Endothelial cell of umbilical vein (primary cell): Measurements from ENCODE around the gene CBLC. TPM values are rescaled to one million over a fixed set of nuclear protein-coding genes. Genes with fewer than 3 reads are reported as not detected.

Experiments used
- BruUV-seq: library from RNA; stranded (reverse); fragments of 400-500 nt; replicated peaks from 2 replicates; lab custom pipeline; 2021; lab: Mats Ljungman, UMichigan
- CTCF ChIA-PET: fragments of 300-600, 350-600 bp; sonication (Branson Sonifier 250); formaldehyde crosslinking; loops from one replicate; lab custom pipeline; 2021; ENCODE audit warnings: antibody characterized with exemption, inconsistent platforms; lab: Charles Lee
- POLR2A ChIA-PET: fragments of 300-600, 350-600 bp; sonication (Branson Sonifier 250); formaldehyde crosslinking; loops from one replicate; lab custom pipeline; 2021; ENCODE audit warnings: antibody characterized with exemption, inconsistent platforms; lab: Charles Lee
- DNase-seq: peaks from one replicate; pipeline ENCODE4 v3.0.0-alpha.2; 2011; ENCODE audit warnings: low read depth, low spot score
- FAIRE-seq: peaks from 2 replicates; lab custom pipeline; 2011; peaks lifted over from hg19 to GRCh38; lab: Jason Lieb, UNC
- H2AFZ ChIP-seq: 2 replicates; pipeline ENCODE4 v1.6.0; 2012; ENCODE audit warnings: low read depth, low read length, control low read depth, inconsistent platforms
- H3K27ac ChIP-seq: 2 replicates; pipeline ENCODE4 v1.5.1; 2011; ENCODE audit warnings: low read depth, mild to moderate bottlenecking, control low read depth, low read length, moderate library complexity; ENCODE audit not compliant: insufficient read depth
- H3K27me3 ChIP-seq, 2 experiments: 2 replicates each; pipeline versions ENCODE4 v1.6.0 to v1.6.1; 2011; ENCODE audit warnings: low read length in 2 of 2, mixed read lengths in 1 of 2; ENCODE audit not compliant: control insufficient read depth in 2 of 2, insufficient read depth in 2 of 2
- H3K36me3 ChIP-seq, 2 experiments: 2 replicates in 1 of 2; 3 replicates in 1 of 2; pipeline ENCODE4 v1.5.1; 2011; ENCODE audit warnings: low read length in 2 of 2, mild to moderate bottlenecking in 1 of 2, moderate library complexity in 1 of 2; ENCODE audit not compliant: control insufficient read depth in 2 of 2, insufficient read depth in 2 of 2; ENCODE audit errors: extremely low read depth in 1 of 2
- H3K4me1 ChIP-seq: 3 replicates; pipeline ENCODE4 v1.5.1; 2011; ENCODE audit warnings: mild to moderate bottlenecking, low read length; ENCODE audit not compliant: control insufficient read depth, insufficient read depth; ENCODE audit errors: extremely low read depth
- H3K4me2 ChIP-seq: 2 replicates; pipeline ENCODE4 v1.6.1; 2011; ENCODE audit warnings: low read length, control low read depth, mixed read lengths; ENCODE audit not compliant: insufficient read depth
- H3K4me3 ChIP-seq, 3 experiments: fragments of 200-600 bp in 1 of 3; sonication (generic), shearing (Covaris generic) in 1 of 3; replicated peaks in 1 of 3; 2 replicates each; pipeline ENCODE4 v1.5.1; 2011 to 2016; ENCODE audit warnings: control low read depth in 3 of 3, low read length in 3 of 3, mild to moderate bottlenecking in 2 of 3, inconsistent platforms in 1 of 3, low read depth in 1 of 3, moderate library complexity in 1 of 3; ENCODE audit not compliant: insufficient read depth in 1 of 3
- H3K79me2 ChIP-seq: 2 replicates; pipeline ENCODE4 v1.6.0; 2012; ENCODE audit warnings: low read length, inconsistent platforms; ENCODE audit not compliant: control insufficient read depth, insufficient read depth
- H3K9ac ChIP-seq: replicated peaks from 2 replicates; pipeline ENCODE3; 2011; ENCODE audit warnings: low read length, control low read depth; ENCODE audit not compliant: insufficient read depth; ENCODE audit errors: extremely low read depth
- H3K9me1 ChIP-seq: replicated peaks from 3 replicates; pipeline ENCODE4 v1.6.0; 2011; ENCODE audit warnings: mild to moderate bottlenecking, low read length; ENCODE audit not compliant: control insufficient read depth, insufficient read depth; ENCODE audit errors: extremely low read depth
- H3K9me3 ChIP-seq: replicated peaks from 2 replicates; pipeline ENCODE4 v1.5.1; 2012; ENCODE audit warnings: low read length, inconsistent platforms; ENCODE audit not compliant: control insufficient read depth, insufficient read depth
- H4K20me1 ChIP-seq: replicated peaks from 2 replicates; pipeline ENCODE3; 2011; ENCODE audit warnings: mild to moderate bottlenecking, low read length; ENCODE audit not compliant: control insufficient read depth, insufficient read depth; ENCODE audit errors: extremely low read depth
- GATA2 ChIP-seq: IDR thresholded peaks from 2 replicates; pipeline ENCODE4 v1.7.0; 2011; ENCODE audit warnings: low read depth, mild to moderate bottlenecking, moderate library complexity, mixed read lengths, low read length; ENCODE audit not compliant: insufficient read length, insufficient read depth
- dilution Hi-C: fragments of 300-500 bp; cut with MboI; formaldehyde crosslinking; loops from one replicate; pipeline ENCODE4 v1.15.0; 2019; ENCODE audit warnings: low sequenced_read_pairs; ENCODE audit not compliant: extremely low pct_ligation_motif_present
- intact Hi-C: fragments of 100-400 bp; cut with micrococcal nuclease; formaldehyde crosslinking; loops from one replicate; pipeline ENCODE4 v1.10.0; 2022
- polyA plus RNA-seq, 4 experiments: library from polyadenylated mRNA; depleted of rRNA in 3 of 4; stranded (reverse) in 3 of 4; unstranded in 1 of 4; fragments of >200 nt; gene quantifications; 2 replicates each; pipeline versions ENCODE4 v1.2.1 to v1.2.3, GENCODE V29; 2011 to 2012; ENCODE audit warnings: missing spikeins in 1 of 4
- total RNA-seq: library from RNA; stranded (reverse); gene quantifications from 2 replicates; pipeline ENCODE4 v1.2.3, GENCODE V29; 2021
- TF ChIP-seq, protein P1 (sequence below), 2 donors: IDR thresholded peaks; 1 replicate in 1 of 2; 2 replicates in 1 of 2; pipeline ENCODE4 v1.5.1; 2011; ENCODE audit warnings: low read length in 2 of 2, mild to moderate bottlenecking in 2 of 2, moderate library complexity in 2 of 2, control low read depth in 1 of 2, inconsistent platforms in 1 of 2, low read depth in 1 of 2; ENCODE audit not compliant: insufficient read depth in 1 of 2; ENCODE audit errors: extremely low read depth in 1 of 2

The CBLC gene
- total and polyA plus RNA-seq, 2 donors (not counting 3 experiments of a cell fraction or from before 2014, with no cell fraction given) = 0.04 TPM; not detected in 1

DNA sequence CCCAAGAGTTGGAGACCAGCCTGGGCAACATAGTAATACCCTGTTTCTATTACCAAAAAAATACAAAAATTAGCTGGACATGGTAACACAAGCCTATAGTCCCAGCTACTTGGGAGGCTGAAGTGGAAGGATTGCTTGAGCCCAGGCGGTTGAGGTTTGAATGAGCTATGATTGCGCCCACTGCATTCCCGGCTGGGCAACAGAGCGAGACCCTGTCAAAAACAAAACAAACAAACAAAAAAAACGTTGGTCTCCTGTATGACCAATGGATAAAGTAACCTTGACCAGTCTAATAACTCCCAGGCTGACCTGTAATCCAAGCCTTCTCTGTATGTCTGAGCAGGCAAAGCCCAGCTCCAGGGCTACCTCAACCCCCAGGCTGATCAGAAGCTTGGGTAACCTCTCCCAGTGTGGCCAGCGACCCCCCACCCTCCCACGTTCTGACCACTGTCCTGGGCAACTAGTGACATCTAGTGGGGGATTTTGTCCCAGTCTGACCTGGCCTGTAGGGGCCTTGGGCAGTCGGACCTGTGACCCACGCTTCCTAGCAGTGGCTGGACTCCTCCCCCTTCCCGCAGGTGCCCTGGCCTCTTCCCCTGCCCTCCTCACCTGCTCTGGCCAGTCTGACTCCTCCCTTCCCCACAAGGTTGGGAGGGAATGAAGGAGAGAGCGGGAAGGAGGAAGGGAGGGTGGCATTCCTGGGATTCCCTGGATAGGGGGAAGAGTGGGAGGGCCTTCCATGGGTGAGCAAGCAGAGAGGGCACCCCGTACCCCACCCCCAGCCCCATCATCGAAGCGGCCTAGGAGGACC is 30.2 kb downstream of the CBLC start:
- DNase-seq (peak; percentile 60), FAIRE-seq (peak; percentile 91)
- Histone ChIP-seq H3K79me2 (no peaks in the 10 kb centered on the region), H3K4me2 (no peak overlapping the region), H3K4me1 (peaks cover 16% of the 10 kb centered on the region), H2AFZ (no peak overlapping the region), H3K9me3 (no peaks in the 10 kb centered on the region), H3K27me3 (no peaks in the 10 kb centered on the region), H3K27ac (no peak overlapping the region), H3K4me3 (no peak overlapping the region), H4K20me1 (no peaks in the 10 kb centered on the region), H3K9ac (no peak overlapping the region), H3K9me1 (no peaks in the 10 kb centered on the region), H3K36me3 (peaks cover 0 to 2% of the 10 kb centered on the region in 2 experiments)
- TF ChIP-seq, protein P1, sequence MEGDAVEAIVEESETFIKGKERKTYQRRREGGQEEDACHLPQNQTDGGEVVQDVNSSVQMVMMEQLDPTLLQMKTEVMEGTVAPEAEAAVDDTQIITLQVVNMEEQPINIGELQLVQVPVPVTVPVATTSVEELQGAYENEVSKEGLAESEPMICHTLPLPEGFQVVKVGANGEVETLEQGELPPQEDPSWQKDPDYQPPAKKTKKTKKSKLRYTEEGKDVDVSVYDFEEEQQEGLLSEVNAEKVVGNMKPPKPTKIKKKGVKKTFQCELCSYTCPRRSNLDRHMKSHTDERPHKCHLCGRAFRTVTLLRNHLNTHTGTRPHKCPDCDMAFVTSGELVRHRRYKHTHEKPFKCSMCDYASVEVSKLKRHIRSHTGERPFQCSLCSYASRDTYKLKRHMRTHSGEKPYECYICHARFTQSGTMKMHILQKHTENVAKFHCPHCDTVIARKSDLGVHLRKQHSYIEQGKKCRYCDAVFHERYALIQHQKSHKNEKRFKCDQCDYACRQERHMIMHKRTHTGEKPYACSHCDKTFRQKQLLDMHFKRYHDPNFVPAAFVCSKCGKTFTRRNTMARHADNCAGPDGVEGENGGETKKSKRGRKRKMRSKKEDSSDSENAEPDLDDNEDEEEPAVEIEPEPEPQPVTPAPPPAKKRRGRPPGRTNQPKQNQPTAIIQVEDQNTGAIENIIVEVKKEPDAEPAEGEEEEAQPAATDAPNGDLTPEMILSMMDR (IDR thresholded peaks at IDR 0.05; ENCODE audit: extremely low read depth in 1 of 2, insufficient read depth in 1 of 2, low read depth in 1 of 2, low read length in 2 of 2) = peak; percentile 45 to 61
- TF ChIP-seq GATA2 = no peak
- dilution Hi-C loops (no loop called here), intact Hi-C loops (loop anchor here (1.0 to 10.0 kb wide), 4 partner anchors 37 to 147 kb away; partner anchors contain the start of gene CLPTM1)
- ChIA-PET CTCF (interaction anchor here (0.7 to 4.2 kb wide), 19 partner anchors 9 to 237 kb away, joined by 3 to 57 read pairs (median 5); partner anchors contain the start of gene NECTIN2), POLR2A (interaction anchor here (0.9 kb wide), 1 partner anchor 284 kb away, joined by 3 read pairs; no protein-coding TSS in a partner anchor)
- no TSS peak for BruUV-seq
